ENCODE measurements around the gene LMO2. TPM values are rescaled to one million over a fixed set of nuclear protein-coding genes. Genes with fewer than 3 reads are reported as not detected.

The LMO2 gene
- total and polyA plus RNA-seq, 2 donors from 2014 or later, result 57.1 to 60.6 TPM

GRCh38 chr11:33924341-33924740, 32.5 kb upstream of the LMO2 start:
- Histone ChIP-seq H3K27ac (ENCODE audit: low read depth in 2 of 2, low read length in 2 of 2) (no peak overlapping the region), H3K36me3 (ENCODE audit: control insufficient read depth in 2 of 3, insufficient read depth in 3 of 3, low read length in 3 of 3) (no peaks in the 10 kb centered on the region), H3K4me3 (ENCODE audit: low read length in 3 of 3) (no peak overlapping the region), H3K4me1 (ENCODE audit: control insufficient read depth in 2 of 3, insufficient read depth in 2 of 3, low read depth in 1 of 3, low read length in 3 of 3) (no peaks in the 10 kb centered on the region), H3K9ac (ENCODE audit: low read length in 3 of 3) (no peak overlapping the region), H3K9me3 (ENCODE audit: control insufficient read depth in 2 of 3, insufficient read depth in 1 of 3, low read length in 3 of 3) (no peaks in the 10 kb centered on the region), H3K27me3 (ENCODE audit: control insufficient read depth, insufficient read depth, low read length) (no peaks in the 10 kb centered on the region)
- TF ChIP-seq CTCF (IDR thresholded peaks at IDR 0.05; ENCODE audit: borderline replicate concordance, extremely low read depth, insufficient read depth), result no peak
- intact Hi-C loops (cut with DNase I), result no loop called here
- no peak for FAIRE-seq
- DNase-seq, result no peak

- no peaks in the 10 kb centered on the region for H3K36me3 ChIP-seq (ENCODE audit: control insufficient read depth in 2 of 3, insufficient read depth in 3 of 3, low read length in 3 of 3)
- FAIRE-seq, result no peak
- no peak overlapping the region for H3K9ac ChIP-seq (ENCODE audit: low read length in 3 of 3)
- no peaks in the 10 kb centered on the region for H3K9me3 ChIP-seq (ENCODE audit: control insufficient read depth in 2 of 3, insufficient read depth in 1 of 3, low read length in 3 of 3)
- no peak for DNase-seq
- H3K27me3 ChIP-seq (ENCODE audit: control insufficient read depth, insufficient read depth, low read length), result no peaks in the 10 kb centered on the region
- no peak for TF ChIP-seq CTCF (IDR thresholded peaks at IDR 0.05; ENCODE audit: borderline replicate concordance, extremely low read depth, insufficient read depth)
- H3K27ac ChIP-seq (ENCODE audit: low read depth in 2 of 2, low read length in 2 of 2), result no peak overlapping the region
- intact Hi-C loops (cut with DNase I), result no loop called here
- no peaks in the 10 kb centered on the region for H3K4me1 ChIP-seq (ENCODE audit: control insufficient read depth in 2 of 3, insufficient read depth in 2 of 3, low read depth in 1 of 3, low read length in 3 of 3)
- no peak overlapping the region for H3K4me3 ChIP-seq (ENCODE audit: low read length in 3 of 3)
Observed at GRCh38 chr11:33923626-33924025, 31.8 kb upstream of the LMO2 start.

GRCh38 chr11:33920838-33921613, 29.1 kb upstream of the LMO2 start:
- no peak for FAIRE-seq
- TF ChIP-seq CTCF (IDR thresholded peaks at IDR 0.05; ENCODE audit: borderline replicate concordance, extremely low read depth, insufficient read depth), result no peak
- no peak overlapping the region for H3K9ac ChIP-seq (ENCODE audit: low read length in 3 of 3)
- no peak for DNase-seq
- H3K9me3 ChIP-seq (ENCODE audit: control insufficient read depth in 2 of 3, insufficient read depth in 1 of 3, low read length in 3 of 3), result no peaks in the 10 kb centered on the region
- H3K4me1 ChIP-seq (ENCODE audit: control insufficient read depth in 2 of 3, insufficient read depth in 2 of 3, low read depth in 1 of 3, low read length in 3 of 3), result no peaks in the 10 kb centered on the region
- no peak overlapping the region for H3K4me3 ChIP-seq (ENCODE audit: low read length in 3 of 3)
- H3K27ac ChIP-seq (ENCODE audit: low read depth in 2 of 2, low read length in 2 of 2), result no peak overlapping the region
- intact Hi-C loops (cut with DNase I), result no loop called here
- H3K27me3 ChIP-seq (ENCODE audit: control insufficient read depth, insufficient read depth, low read length), result no peaks in the 10 kb centered on the region
- no peaks in the 10 kb centered on the region for H3K36me3 ChIP-seq (ENCODE audit: control insufficient read depth in 2 of 3, insufficient read depth in 3 of 3, low read length in 3 of 3)

Measured in kidney (tissue), 14 donors.